GM12891 (cell line): ENCODE data around the gene ADORA2A.

Experiments
- POLR2A ChIP-seq: IDR thresholded peaks from 2 replicates; pipeline ENCODE4 v1.6.1; 2011; ENCODE audit warnings: low read depth, low read length, control low read depth
- POU2F2 ChIP-seq: IDR thresholded peaks from 2 replicates; pipeline ENCODE4 v1.6.1; 2011; ENCODE audit warnings: low read depth, mild to moderate bottlenecking, control low read depth, low read length, moderate library complexity

GRCh38 chr22:24405631-24406321 lies 21.6 kb upstream of the ADORA2A start:
- no peak for TF ChIP-seq POU2F2
- no peak for TF ChIP-seq POLR2A
